ENCODE measurements around the gene DCLK1. TPM values are rescaled to one million over a fixed set of nuclear protein-coding genes. Genes with fewer than 3 reads are reported as not detected.

The DCLK1 gene
- total RNA-seq, 1 donor from 2014 or later, result 9.1 TPM

DNA sequence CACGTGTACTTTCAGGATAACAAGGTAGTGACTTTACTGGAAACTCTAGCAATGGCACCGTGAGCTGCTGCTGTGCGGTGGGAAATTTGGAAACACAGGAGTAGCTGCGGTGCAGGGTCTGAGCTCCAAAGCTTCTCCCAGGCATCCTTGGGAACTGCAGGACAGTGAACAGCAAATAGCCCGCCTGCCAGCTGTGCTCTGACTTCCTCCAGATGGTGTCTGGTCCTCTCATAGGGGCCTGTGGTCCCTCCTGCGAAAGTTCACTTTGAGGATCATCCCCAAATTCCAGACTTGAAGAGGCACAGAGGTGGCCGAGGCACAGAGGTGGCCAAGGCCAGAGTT, 367.4 kb downstream of the DCLK1 start:
- TF ChIP-seq, protein P1, sequence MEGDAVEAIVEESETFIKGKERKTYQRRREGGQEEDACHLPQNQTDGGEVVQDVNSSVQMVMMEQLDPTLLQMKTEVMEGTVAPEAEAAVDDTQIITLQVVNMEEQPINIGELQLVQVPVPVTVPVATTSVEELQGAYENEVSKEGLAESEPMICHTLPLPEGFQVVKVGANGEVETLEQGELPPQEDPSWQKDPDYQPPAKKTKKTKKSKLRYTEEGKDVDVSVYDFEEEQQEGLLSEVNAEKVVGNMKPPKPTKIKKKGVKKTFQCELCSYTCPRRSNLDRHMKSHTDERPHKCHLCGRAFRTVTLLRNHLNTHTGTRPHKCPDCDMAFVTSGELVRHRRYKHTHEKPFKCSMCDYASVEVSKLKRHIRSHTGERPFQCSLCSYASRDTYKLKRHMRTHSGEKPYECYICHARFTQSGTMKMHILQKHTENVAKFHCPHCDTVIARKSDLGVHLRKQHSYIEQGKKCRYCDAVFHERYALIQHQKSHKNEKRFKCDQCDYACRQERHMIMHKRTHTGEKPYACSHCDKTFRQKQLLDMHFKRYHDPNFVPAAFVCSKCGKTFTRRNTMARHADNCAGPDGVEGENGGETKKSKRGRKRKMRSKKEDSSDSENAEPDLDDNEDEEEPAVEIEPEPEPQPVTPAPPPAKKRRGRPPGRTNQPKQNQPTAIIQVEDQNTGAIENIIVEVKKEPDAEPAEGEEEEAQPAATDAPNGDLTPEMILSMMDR (IDR thresholded peaks at IDR 0.05), result no peak
- Mint-ChIP-seq H3K27me3 (ENCODE audit: unreplicated experiment) (peaks cover 8% of the 10 kb centered on the region), H3K9me3 (ENCODE audit: unreplicated experiment) (peaks cover 7% of the 10 kb centered on the region), H3K4me3 (ENCODE audit: unreplicated experiment) (no peak overlapping the region), H3K36me3 (ENCODE audit: unreplicated experiment) (no peaks in the 10 kb centered on the region), H3K4me1 (ENCODE audit: unreplicated experiment) (peaks cover 11% of the 10 kb centered on the region), H3K27ac (ENCODE audit: unreplicated experiment) (no peak overlapping the region)
- DNase-seq (ENCODE audit: extremely low spot score, unreplicated experiment), result no peak

DNA sequence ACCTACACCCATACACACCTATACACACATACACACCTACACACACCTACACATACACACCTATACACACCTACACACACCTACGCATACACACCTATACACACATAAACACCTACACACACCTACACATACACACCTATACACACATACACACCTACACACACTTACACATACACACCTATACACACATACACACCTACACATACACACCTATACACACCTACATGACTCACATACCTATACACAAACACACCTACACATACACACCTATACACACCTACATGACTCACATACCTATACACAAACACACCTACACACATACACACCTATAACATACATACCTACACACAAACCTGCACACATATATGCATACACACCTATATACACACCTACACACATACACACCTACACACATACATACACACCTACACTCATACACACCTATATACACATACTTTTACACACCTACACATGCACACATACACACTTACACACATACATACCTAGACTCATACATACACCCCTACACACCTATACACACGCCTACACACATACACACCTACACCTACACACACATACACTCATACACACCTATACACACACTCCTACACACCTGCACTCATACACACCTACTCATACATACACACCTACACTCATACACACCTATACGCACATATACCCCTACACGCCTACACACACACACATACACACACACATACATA, 368.0 kb downstream of the DCLK1 start:
- H3K27me3 Mint-ChIP-seq (ENCODE audit: unreplicated experiment), result peaks cover 8% of the 10 kb centered on the region
- no peaks in the 10 kb centered on the region for H3K36me3 Mint-ChIP-seq (ENCODE audit: unreplicated experiment)
- H3K9me3 Mint-ChIP-seq (ENCODE audit: unreplicated experiment), result peaks cover 7% of the 10 kb centered on the region
- DNase-seq (ENCODE audit: extremely low spot score, unreplicated experiment), result no peak
- no peak overlapping the region for H3K4me3 Mint-ChIP-seq (ENCODE audit: unreplicated experiment)
- H3K4me1 Mint-ChIP-seq (ENCODE audit: unreplicated experiment), result peaks cover 5% of the 10 kb centered on the region
- TF ChIP-seq, protein P1 (IDR thresholded peaks at IDR 0.05), result no peak
- no peak overlapping the region for H3K27ac Mint-ChIP-seq (ENCODE audit: unreplicated experiment)

DNA sequence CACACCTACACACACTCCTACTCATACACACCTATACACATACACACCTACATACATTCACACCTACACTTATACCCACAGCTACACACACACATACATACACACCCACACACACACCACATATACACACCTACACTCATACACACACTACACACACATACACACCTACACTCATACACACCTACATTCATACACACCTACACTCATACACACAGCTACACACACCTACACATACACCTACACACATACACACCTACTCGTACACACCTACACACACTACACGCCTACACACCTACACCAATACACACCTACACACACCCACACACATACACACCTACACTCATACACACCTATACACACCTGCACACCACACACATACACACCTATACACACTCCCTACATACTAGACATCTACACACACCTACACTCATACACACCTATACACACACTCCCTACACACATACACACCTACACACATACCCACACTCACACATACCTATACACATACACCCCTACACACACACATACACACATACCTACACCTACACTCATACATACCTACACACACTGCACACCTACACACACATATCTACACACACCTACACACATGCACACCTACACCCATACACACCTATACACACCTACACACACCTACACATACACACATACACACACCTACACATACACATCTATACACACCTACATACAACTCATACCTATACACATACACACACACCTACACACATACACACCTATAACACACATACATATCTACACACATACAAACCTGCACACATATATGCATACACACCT, 369.5 kb downstream of the DCLK1 start:
- no peak for DNase-seq (ENCODE audit: extremely low spot score, unreplicated experiment)
- H3K4me3 Mint-ChIP-seq (ENCODE audit: unreplicated experiment), result no peak overlapping the region
- peaks cover 8% of the 10 kb centered on the region for H3K27me3 Mint-ChIP-seq (ENCODE audit: unreplicated experiment)
- no peak overlapping the region for H3K27ac Mint-ChIP-seq (ENCODE audit: unreplicated experiment)
- TF ChIP-seq, protein P1 (IDR thresholded peaks at IDR 0.05), result no peak
- peaks cover 7% of the 10 kb centered on the region for H3K9me3 Mint-ChIP-seq (ENCODE audit: unreplicated experiment)
- H3K4me1 Mint-ChIP-seq (ENCODE audit: unreplicated experiment), result no peaks in the 10 kb centered on the region
- H3K36me3 Mint-ChIP-seq (ENCODE audit: unreplicated experiment), result no peaks in the 10 kb centered on the region

- Mint-ChIP-seq H3K4me1 (ENCODE audit: unreplicated experiment) (no peaks in the 10 kb centered on the region), H3K27me3 (ENCODE audit: unreplicated experiment) (peaks cover 8% of the 10 kb centered on the region), H3K27ac (ENCODE audit: unreplicated experiment) (no peak overlapping the region), H3K9me3 (ENCODE audit: unreplicated experiment) (peaks cover 7% of the 10 kb centered on the region), H3K36me3 (ENCODE audit: unreplicated experiment) (no peaks in the 10 kb centered on the region), H3K4me3 (ENCODE audit: unreplicated experiment) (no peak overlapping the region)
- TF ChIP-seq, protein P1 (IDR thresholded peaks at IDR 0.05), result no peak
- DNase-seq (ENCODE audit: extremely low spot score, unreplicated experiment), result no peak
These were observed 370.4 kb downstream of the DCLK1 start for GRCh38 chr13:35760735-35761281.

DNA sequence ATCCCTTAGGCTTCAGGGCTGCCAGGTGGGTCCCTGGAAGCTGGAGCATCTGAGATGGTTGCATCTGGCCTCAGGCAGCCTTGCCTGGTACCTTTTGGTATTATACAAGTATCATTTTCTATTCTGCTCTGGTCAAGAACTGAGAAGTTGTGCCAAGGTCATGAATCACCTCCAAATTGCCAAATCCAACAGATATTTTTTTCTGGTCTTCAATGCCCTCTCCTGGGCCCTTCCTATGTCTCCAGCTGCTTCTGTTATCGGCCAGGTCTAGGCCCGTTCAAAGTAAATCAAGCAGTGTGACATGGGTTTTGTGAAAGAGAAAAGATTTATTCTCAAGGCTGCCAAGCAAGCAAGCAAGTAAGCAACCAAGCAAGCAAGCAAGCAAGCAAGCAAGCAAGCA, 383.6 kb downstream of the DCLK1 start:
- Mint-ChIP-seq H3K4me3 (ENCODE audit: unreplicated experiment) (no peak overlapping the region), H3K36me3 (ENCODE audit: unreplicated experiment) (peaks cover 4% of the 10 kb centered on the region), H3K9me3 (ENCODE audit: unreplicated experiment) (peaks cover 17% of the 10 kb centered on the region), H3K27ac (ENCODE audit: unreplicated experiment) (no peak overlapping the region), H3K27me3 (ENCODE audit: unreplicated experiment) (no peaks in the 10 kb centered on the region), H3K4me1 (ENCODE audit: unreplicated experiment) (peaks cover 4% of the 10 kb centered on the region)
- TF ChIP-seq, protein P1 (IDR thresholded peaks at IDR 0.05), result no peak
- no peak for DNase-seq (ENCODE audit: extremely low spot score, unreplicated experiment)
